NCI-H1930 (cell line): Measurements from ENCODE around the gene CLDN7.

Experiments used
- DNase-seq, 2 experiments: peaks; one replicate each; lab custom pipeline; 2025; lab: John Stamatoyannopoulos, UW

Gene CLDN7

GRCh38 chr17:7237266-7237760 lies 25.0 kb downstream of the CLDN7 start:
- DNase-seq, result no peak

- no peak for DNase-seq
These were observed 25.5 kb downstream of the CLDN7 start for GRCh38 chr17:7236808-7237207.

- DNase-seq, result no peak
These were observed 26.3 kb downstream of the CLDN7 start for GRCh38 chr17:7235693-7236665.

GRCh38 chr17:7234083-7234951 lies 28.0 kb downstream of the CLDN7 start, which contains the start of gene DVL2:
Gene DVL2 (minus strand): TSS chr17:7234517. CDS start chr17:7234262, 255 bp downstream.
- peak; percentile 89 to 90 for DNase-seq

- DNase-seq, result no peak
These were observed 28.6 kb downstream of the CLDN7 start for GRCh38 chr17:7233701-7234082.

GRCh38 chr17:7232114-7232513 lies 30.2 kb downstream of the CLDN7 start:
- DNase-seq, result no peak

GRCh38 chr17:7229504-7229903 lies 32.8 kb downstream of the CLDN7 start:
- no peak for DNase-seq

- no peak for DNase-seq
These were observed 33.4 kb downstream of the CLDN7 start for GRCh38 chr17:7228920-7229319.

- DNase-seq, result no peak
These were observed 35.3 kb downstream of the CLDN7 start for GRCh38 chr17:7226721-7227710.

- DNase-seq, result no peak
These were observed 36.5 kb downstream of the CLDN7 start for GRCh38 chr17:7225711-7226331.

- DNase-seq, result no peak
These were observed 37.6 kb downstream of the CLDN7 start for GRCh38 chr17:7224661-7225111.

- DNase-seq, result no peak
These were observed 38.2 kb downstream of the CLDN7 start for GRCh38 chr17:7224110-7224509.

- DNase-seq, result no peak
These were observed 38.9 kb downstream of the CLDN7 start for GRCh38 chr17:7223375-7223774.

GRCh38 chr17:7222972-7223292 lies 39.3 kb downstream of the CLDN7 start:
- no peak for DNase-seq

- DNase-seq, result no peak
These were observed 39.9 kb downstream of the CLDN7 start for GRCh38 chr17:7222093-7222971.

- DNase-seq, result no peak
These were observed 40.8 kb downstream of the CLDN7 start for GRCh38 chr17:7221278-7222092.

GRCh38 chr17:7220593-7221277 lies 41.5 kb downstream of the CLDN7 start:
- peak; percentile 35 to 60 for DNase-seq
